Brain microvascular endothelial cell (primary cell): ENCODE data around the gene NDUFAF8.

ENCODE experiments used
- DNase-seq: peaks from one replicate; pipeline ENCODE4 v3.0.0-alpha.2; 2020
- H3K27ac ChIP-seq: fragments of 250-450 bp; sonication (Bioruptor Pico); 2 replicates; pipeline ENCODE4 v1.5.1; 2020; ENCODE audit warnings: mild to moderate bottlenecking, moderate library complexity
- H3K27me3 ChIP-seq: fragments of 250-450 bp; sonication (Bioruptor Pico); replicated peaks from 2 replicates; pipeline ENCODE4 v1.5.1; 2020; ENCODE audit warnings: mild to moderate bottlenecking
- H3K36me3 ChIP-seq: fragments of 250-450 bp; sonication (Bioruptor Pico); replicated peaks from 2 replicates; pipeline ENCODE4 v1.5.1; 2020; ENCODE audit warnings: mild to moderate bottlenecking
- H3K4me3 ChIP-seq: 2 replicates; pipeline ENCODE4 v1.5.1; 2011; ENCODE audit warnings: low read depth, mild to moderate bottlenecking, control low read depth, low read length, moderate library complexity
- CTCF ChIP-seq: IDR thresholded peaks from 2 replicates; pipeline ENCODE4 v1.5.1; 2011; ENCODE audit warnings: low read depth, mild to moderate bottlenecking, moderate library complexity, low read length, control low read depth, inconsistent platforms; ENCODE audit errors: missing control alignments
- in situ Hi-C: cut with HindIII; loops from 2 replicates; pipeline ENCODE4 v1.10.0; 2017; ENCODE audit warnings: low sequenced_read_pairs, low pct_ligation_motif_present

Gene NDUFAF8

GRCh38 chr17:81252326-81252986 lies 13.3 kb downstream of the NDUFAF8 start:
- H3K27me3 ChIP-seq, result no peaks in the 10 kb centered on the region
- no peak for DNase-seq
- in situ Hi-C loops, result no loop called here
- H3K27ac ChIP-seq, result no peak overlapping the region
- peaks cover 10% of the 10 kb centered on the region for H3K36me3 ChIP-seq
- TF ChIP-seq CTCF, result no peak
- no peak overlapping the region for H3K4me3 ChIP-seq

- H3K27me3 ChIP-seq, result no peaks in the 10 kb centered on the region
- in situ Hi-C loops, result no loop called here
- no peak for TF ChIP-seq CTCF
- H3K4me3 ChIP-seq, result no peak overlapping the region
- no peak overlapping the region for H3K27ac ChIP-seq
- DNase-seq, result no peak
- H3K36me3 ChIP-seq, result peaks cover 10% of the 10 kb centered on the region
These were observed 13.8 kb downstream of the NDUFAF8 start for GRCh38 chr17:81252987-81253329.

GRCh38 chr17:81253358-81254131 lies 14.4 kb downstream of the NDUFAF8 start:
- no peaks in the 10 kb centered on the region for H3K27me3 ChIP-seq
- no peak overlapping the region for H3K4me3 ChIP-seq
- H3K36me3 ChIP-seq, result peaks cover 10% of the 10 kb centered on the region
- no peak overlapping the region for H3K27ac ChIP-seq
- peak; percentile 84 for TF ChIP-seq CTCF
- DNase-seq, result peak; percentile 27
- in situ Hi-C loops, result no loop called here

GRCh38 chr17:81254955-81255717 lies 16.0 kb downstream of the NDUFAF8 start:
- Histone ChIP-seq H3K4me3 (no peak overlapping the region), H3K27me3 (no peaks in the 10 kb centered on the region), H3K27ac (no peak overlapping the region), H3K36me3 (peaks cover 18% of the 10 kb centered on the region)
- DNase-seq, result peak; percentile 46
- in situ Hi-C loops, result no loop called here
- TF ChIP-seq CTCF, result peak; percentile 81

- in situ Hi-C loops, result no loop called here
- no peaks in the 10 kb centered on the region for H3K27me3 ChIP-seq
- H3K27ac ChIP-seq, result no peak overlapping the region
- H3K4me3 ChIP-seq, result no peak overlapping the region
- DNase-seq, result peak; percentile 7
- TF ChIP-seq CTCF, result no peak
- H3K36me3 ChIP-seq, result peaks cover 29% of the 10 kb centered on the region
These were observed 17.5 kb downstream of the NDUFAF8 start for GRCh38 chr17:81256616-81257015.
